GM21717 (cell line): Measurements from ENCODE around the gene NKD1.

Experiments
- ATAC-seq: cut with Tn5 transposase; IDR thresholded peaks from one replicate; pipeline ENCODE4 v1.9.1; 2021; ENCODE audit warnings: mild to moderate bottlenecking, moderate library complexity; ENCODE audit not compliant: unreplicated experiment

The NKD1 gene

GRCh38 chr16:50625374-50625773 is 77.2 kb downstream of the NKD1 start:
- ATAC-seq = no peak

GRCh38 chr16:50626868-50627267 is 78.7 kb downstream of the NKD1 start:
- ATAC-seq = no peak

DNA sequence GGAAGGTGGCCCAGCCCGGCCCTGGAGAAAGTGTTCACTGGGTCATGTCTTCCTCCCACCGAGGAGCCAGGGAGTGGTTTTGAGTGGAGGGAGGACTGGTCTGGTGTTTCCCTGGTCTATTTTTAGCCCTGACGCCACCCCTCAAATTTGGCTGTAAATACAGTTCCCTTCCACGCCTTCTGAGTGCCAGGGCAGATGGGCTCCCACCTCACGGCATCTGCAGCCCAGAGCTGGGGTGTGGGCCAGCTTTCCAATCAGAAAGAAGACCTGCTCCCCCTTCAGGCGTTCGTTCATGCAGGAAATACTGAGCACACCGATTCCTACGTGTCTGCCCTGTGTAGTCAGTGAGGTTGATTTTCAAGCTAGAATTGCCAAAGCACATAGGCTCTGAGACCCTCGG is 79.2 kb downstream of the NKD1 start:
- no peak for ATAC-seq

GRCh38 chr16:50628156-50628802 is 80.1 kb downstream of the NKD1 start:
- no peak for ATAC-seq

DNA sequence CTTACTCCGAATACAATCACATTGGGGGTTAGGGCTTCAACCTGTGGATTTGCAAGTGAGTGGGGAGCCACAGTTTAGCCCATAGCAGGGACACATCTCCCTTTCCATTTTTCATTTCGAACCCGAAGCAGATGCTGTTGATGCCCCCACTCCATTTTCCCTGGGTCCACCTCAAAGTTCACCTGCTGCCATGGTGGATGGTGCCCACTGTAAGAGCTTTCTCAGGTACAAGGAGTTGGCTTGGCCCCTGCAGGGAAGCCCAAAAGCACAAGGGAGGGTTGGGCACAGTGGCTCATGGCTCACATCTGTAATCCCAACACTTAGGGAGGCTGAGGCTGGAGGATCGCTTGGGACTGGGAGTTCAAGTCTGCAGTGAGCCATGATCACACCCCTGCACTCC is 81.1 kb downstream of the NKD1 start:
- ATAC-seq = no peak

DNA sequence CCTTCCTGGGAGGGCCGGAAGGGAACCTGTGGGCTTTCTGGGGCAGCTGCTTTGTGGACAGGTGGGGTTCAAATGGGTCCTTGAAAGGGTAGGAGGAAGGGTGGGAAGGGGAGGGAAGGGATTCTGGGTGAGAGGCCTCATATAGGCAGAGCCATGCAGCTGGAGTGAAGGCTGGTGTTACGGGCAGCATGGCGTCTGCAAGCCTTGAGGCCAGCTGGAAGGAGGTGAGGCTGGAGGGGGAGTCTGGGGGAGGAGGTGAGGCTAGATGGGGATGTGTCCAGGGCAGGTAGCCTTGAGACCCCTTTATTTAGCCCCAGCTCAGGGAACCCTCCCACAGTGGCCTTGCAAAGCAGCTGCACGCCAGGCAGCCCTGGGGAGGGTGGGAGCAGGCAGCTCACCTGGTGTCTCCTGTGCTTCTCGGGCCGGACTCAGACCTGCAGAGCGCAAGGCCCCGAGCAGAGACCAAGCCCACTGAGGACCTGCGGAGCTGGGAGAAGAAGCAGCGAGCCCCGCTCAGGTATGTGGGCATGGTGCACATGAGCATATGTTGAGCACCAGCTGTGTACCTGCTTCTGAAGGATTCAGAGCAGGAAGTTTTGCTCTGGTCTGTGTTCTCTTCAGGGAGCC is 82.3 kb downstream of the NKD1 start:
- ATAC-seq = no peak

DNA sequence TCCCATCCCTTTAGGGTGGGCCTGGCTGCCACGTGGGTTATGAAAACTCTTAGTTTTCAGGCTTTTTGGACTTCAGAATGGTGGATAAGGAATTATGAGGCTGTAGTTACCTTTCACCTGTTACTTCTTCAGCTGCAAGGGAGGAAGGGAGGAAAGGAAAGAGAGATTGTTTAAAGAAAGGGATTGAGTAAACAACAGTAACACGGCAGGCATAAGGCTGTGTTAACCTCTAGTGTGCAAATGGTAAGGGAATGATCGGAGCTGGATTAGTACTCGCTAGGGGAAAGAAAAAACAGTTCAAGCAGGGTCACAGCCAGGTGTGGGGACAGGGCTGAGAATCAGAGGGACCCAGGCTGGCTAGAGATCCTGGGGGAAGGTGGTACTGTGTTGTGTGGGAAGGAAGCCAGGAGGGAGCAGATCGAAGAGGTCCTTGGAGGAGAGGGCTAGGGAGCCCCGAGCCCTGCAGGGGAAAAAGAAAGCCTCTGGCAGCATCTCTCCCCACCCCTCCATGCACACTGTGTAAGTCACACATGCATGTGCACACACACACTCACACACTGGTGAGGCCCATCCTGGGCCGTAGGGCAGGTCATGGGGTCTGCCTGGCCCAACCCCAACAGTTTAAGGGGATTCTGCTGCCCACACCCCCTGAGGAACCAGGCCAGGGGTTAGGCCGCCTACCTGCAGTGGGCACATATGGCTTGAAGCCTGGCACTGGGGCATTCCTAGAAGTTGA is 83.2 kb downstream of the NKD1 start:
- no peak for ATAC-seq

DNA sequence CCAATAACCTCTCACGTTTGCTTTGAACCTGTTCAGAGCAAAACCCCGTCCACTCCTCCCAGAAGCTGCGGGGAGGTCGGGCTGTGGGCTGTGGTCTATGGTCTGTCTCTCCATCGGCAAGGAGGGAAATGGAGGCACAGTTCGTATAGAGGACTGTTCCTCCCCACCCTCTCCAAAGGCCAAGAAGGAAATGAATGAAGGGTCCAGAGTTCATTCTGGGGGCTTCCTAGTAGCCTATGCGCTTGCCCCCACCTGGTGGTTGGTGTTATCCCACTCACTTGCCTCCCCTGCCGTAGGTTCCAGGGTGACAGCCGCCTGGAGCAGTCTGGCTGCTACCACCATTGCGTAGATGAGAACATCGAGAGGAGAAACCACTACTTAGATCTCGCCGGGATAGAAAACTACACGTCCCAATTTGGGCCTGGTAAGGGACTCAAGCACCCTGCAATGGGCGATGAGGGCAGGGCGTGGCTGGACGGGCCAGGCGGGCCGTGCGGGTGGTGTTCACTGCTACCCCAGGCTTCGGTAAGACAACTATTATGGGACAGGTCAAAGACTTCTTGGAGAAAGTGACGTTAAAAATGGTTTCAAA is 83.9 kb downstream of the NKD1 start:
- ATAC-seq = no peak

GRCh38 chr16:50632927-50633800 is 85.0 kb downstream of the NKD1 start:
- ATAC-seq = no peak

GRCh38 chr16:50634090-50634489 is 85.9 kb downstream of the NKD1 start:
- no peak for ATAC-seq

- ATAC-seq = no peak
Measured at GRCh38 chr16:50634947-50635346, 86.8 kb downstream of the NKD1 start.

GRCh38 chr16:50635505-50636392 is 87.6 kb downstream of the NKD1 start:
- no peak for ATAC-seq

- ATAC-seq = no peak
Measured at GRCh38 chr16:50636753-50637374, 88.7 kb downstream of the NKD1 start.

DNA sequence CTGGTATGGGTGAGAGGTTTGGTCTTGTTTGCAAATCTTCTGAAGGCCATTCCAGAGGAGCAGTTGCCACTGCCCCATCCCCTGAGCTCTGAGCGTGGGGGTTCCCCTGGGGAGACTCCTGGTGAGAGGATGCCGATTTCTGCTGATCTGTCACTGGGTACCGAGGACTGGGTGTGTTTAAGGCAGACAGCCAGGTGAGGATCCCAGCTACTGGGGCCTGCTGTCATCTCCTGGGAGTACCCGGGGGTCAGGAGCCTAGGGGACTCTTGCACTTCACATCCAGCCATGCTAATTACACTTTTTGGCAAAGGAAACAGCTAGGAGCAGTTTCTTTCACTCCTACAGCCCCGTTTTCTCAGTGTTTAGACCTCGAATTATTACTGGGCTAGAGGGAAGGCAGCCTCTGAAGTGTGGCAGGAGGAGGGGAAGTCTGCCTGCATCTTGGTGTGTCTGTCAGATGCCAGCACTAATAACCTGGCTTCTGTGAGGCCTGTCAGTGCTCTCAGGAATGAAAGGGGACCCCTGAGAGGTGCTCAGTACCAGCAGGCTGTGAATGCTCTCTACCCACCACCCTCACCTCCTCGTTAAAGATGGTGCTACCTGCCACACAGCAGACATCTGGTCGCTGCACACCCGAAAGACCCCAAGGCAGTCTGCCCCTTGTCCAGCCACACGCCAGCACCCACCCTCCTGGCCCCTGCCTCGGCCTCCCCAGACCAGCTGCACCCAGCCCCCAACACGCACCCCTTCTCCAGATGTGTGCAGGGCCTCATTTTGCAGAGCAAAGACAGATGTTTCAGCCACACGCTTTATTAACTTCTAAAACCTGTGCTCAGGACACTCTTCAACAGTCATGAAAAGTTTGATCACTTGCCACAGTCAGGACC is 89.8 kb downstream of the NKD1 start:
- ATAC-seq = no peak

DNA sequence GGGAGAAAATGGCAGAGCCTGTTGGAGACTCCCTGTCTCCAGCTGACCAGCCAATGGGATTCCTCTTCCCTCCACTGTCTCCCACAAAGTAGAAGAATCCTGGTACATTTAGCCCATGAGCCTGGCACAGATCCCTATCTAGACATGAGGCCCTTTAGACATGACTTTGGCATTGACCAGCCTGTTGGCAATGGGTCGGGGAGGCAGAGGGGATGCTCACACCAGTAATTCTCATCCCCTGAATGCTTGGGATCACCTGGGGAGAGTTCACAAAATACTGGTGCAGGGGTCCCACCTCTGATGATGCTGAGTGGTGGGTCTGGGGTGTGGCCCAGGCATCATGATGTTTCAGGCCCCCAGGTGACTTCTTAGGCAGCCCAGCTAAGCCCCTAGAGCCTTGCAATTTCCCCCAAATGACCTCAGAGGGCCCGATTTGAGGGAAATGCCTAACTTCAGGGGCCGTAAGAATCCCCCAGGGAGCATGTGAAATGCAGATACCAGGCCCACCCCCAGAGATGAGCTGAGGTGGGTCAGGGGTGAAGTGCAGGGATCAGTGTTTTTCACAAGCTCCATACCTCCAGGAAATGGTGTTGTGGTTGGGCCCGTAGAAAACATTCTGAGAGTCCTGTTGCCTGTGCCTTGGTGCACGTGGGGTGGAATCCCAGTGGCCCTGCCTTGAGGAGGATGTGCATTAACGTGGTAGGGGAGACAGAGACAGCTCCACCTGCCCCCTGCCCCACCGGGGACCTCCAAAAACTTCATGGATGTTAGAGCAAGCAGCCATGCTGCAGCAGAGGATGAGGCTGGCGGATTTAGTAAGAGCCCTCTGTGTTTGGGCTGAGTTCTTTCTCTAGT is 90.8 kb downstream of the NKD1 start:
- ATAC-seq = no peak

GRCh38 chr16:50640391-50640790 is 92.2 kb downstream of the NKD1 start:
- no peak for ATAC-seq
